22Rv1 (cell line): ENCODE measurements around the gene VASN.

ENCODE experiments used
- H3K27ac ChIP-seq: fragments of 450-650 bp; 2 replicates; pipeline ENCODE4 v1.5.1; 2017
- CTCF ChIP-seq: fragments of 450-650 bp; IDR thresholded peaks from 2 replicates; pipeline ENCODE4 v1.5.1; 2017; ENCODE audit warnings: mild to moderate bottlenecking
- ZFX ChIP-seq: fragments of 450-650 bp; IDR thresholded peaks from 2 replicates; pipeline ENCODE4 v1.6.1; 2017; ENCODE audit warnings: antibody characterized with exemption, borderline replicate concordance

VASN gene

DNA sequence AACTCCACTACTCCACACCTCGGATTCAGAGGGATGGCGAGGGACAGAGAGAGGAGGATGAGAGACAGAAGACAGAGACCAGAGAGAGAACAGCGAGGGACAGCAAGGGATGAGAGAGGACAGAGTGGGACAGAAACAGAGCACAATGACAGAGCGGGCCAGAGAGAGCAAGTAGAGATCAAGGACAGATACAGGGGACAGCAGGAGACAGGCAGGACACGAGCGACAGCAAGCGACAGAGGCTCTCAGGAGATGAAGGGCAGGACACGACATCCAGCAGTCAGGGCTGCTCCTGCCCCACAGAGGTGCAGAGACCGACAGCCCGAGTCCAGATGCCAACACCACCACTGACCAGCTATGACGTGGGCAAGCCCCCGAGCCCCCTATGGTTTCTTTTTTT is 29.9 kb downstream of the VASN start:
- TF ChIP-seq ZFX (no peak), CTCF (no peak)
- H3K27ac ChIP-seq: no peak overlapping the region

DNA sequence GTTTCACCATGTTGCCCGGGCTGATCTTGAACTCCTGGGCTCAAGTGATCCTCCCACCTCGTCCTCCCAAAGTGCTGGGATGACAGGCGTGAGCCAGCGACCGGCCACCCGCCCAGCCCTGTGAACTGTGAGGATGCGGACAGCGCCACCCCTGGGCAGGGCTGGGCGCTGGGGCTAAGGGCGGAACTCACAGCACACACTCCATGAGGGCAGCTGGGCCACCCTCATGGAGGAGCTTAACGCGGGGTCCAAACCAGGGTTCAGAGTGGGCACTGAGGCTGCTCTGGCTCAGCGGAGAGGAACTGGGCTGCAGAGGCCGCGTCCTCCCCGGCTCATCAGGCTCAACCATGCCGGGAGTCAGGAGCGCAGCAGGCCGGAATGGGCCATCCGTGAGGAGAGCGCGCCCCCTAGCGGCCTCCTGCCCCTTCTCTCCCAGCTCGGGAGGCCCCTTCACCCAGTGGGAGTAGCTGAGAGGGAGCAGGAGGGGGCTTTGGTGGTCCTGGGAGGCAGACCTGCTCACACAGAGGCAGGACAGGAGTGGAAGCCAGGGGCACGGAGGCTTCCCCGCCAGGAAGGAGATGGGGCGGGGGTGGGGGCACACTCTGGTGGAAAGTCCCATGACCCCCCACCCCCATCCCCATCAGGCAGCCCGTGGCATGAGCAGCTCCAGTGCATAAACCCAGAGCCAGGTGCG is 30.9 kb downstream of the VASN start:
- TF ChIP-seq ZFX (no peak), CTCF (peak; percentile 92)
- no peak overlapping the region for H3K27ac ChIP-seq

DNA sequence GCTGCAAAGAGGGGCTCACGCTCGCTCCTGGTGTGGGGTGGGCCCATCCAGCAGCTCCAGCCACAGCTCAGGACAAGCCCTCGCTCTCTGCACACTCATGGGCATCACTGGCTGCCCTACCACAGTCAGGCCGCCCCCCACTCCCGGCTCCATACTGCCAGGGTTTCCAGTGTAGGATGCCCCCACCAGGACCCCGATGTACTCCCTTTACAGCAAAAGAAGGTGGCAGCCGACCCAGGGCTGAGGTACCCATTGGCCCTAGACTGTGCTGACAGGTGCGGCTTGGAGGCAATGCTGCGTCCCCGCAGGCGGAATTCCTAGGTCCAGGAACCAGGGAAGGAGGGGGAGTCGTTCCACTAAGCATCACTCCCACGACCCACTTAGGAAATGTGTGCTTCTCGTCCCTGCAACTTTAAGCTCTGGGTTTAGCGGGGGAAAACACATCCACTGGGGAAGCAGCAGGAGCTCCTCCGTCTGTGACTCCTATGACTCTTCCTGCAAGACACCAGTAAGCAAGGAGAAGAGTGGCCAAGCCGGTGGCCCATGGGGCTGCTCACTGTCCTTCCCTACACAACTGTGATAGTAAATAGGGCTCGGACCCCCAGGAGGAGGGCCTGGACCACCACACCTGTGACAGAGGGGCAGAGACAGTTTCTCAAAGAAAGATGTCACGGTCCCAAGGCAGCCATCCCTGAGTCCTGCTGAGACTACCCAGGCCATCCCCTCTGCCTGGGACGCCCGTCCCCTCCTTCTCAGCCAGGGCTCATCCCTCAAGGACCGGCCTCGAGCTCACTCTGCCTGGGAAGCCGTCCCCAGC is 31.7 kb downstream of the VASN start:
- TF ChIP-seq CTCF (no peak), ZFX (no peak)
- no peak overlapping the region for H3K27ac ChIP-seq

DNA sequence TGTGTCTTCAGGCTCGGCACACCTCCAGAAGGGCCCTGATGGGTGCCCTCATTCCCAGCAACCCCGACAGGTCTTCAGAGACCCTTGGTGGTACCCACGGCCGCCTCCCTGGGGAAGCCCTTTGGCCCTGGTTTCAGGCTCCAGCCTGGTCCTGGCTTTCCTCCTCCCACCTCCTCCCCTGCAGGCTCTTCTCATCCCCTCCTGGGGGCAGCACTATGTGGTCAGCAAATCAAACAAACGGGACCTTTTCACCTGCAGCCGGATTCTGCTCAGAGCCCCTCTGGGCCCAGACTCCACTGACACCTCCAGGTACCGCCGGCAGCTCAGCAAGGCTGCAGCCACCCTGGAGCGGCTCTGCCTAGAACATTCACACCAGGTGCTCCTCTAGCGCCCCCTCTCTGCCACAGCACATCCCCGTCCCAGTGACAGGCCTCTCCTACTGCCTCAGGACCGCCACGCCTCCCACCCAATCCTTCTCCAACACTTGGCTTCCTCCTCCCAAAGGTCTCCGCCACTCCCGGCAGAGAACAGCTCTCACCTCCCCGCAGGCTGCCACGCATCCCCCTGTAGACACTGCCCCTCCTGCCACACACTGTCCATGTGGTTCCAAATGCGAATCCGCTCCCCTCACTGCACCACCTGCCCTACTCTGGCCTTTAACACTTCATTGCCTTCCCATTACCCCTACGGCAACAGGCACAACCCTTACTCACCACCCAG is 32.8 kb downstream of the VASN start:
- TF ChIP-seq CTCF: peak; percentile 84
- no peak for TF ChIP-seq ZFX
- H3K27ac ChIP-seq: no peak overlapping the region

- TF ChIP-seq CTCF (no peak), ZFX (no peak)
- no peak overlapping the region for H3K27ac ChIP-seq
Observed at GRCh38 chr16:4404967-4405696, 33.5 kb downstream of the VASN start.

- no peak for TF ChIP-seq CTCF
- TF ChIP-seq ZFX: no peak
Observed at GRCh38 chr16:4407543-4408322, 36.1 kb downstream of the VASN start.

More at GRCh38 chr16:4407543-4408322, 36.1 kb downstream of the VASN start:
- H3K27ac ChIP-seq: no peak overlapping the region
